ENCODE data around the gene MT1F.

MT1F gene

GRCh38 chr16:56647641-56648431 is 9.9 kb upstream of the MT1F start:
- no peak for DNase-seq (ENCODE audit: low read depth)
- TF ChIP-seq CTCF (conservative IDR thresholded peaks at IDR 0.05; ENCODE audit: low read length) = no peak
- H3K4me3 ChIP-seq (ENCODE audit: low read length) = no peak overlapping the region

- H3K4me3 ChIP-seq (ENCODE audit: low read length) = no peak overlapping the region
- no peak for DNase-seq (ENCODE audit: low read depth)
- no peak for TF ChIP-seq CTCF (conservative IDR thresholded peaks at IDR 0.05; ENCODE audit: low read length)
Observed at GRCh38 chr16:56649271-56649670, 8.5 kb upstream of the MT1F start.

GRCh38 chr16:56649820-56650219 is 7.9 kb upstream of the MT1F start:
- H3K4me3 ChIP-seq (ENCODE audit: low read length) = no peak overlapping the region
- no peak for DNase-seq (ENCODE audit: low read depth)
- no peak for TF ChIP-seq CTCF (conservative IDR thresholded peaks at IDR 0.05; ENCODE audit: low read length)

GRCh38 chr16:56651586-56651985 is 6.2 kb upstream of the MT1F start, which contains the start of gene MT1B:
TSS of gene MT1B (plus strand) at chr16:56651886. CDS start at chr16:56651954, 68 bp downstream.
- no peak for DNase-seq (ENCODE audit: low read depth)
- H3K4me3 ChIP-seq (ENCODE audit: low read length) = no peak within 1 kb of the TSS
- TF ChIP-seq CTCF (conservative IDR thresholded peaks at IDR 0.05; ENCODE audit: low read length) = no peak

GRCh38 chr16:56652600-56652999 is 5.2 kb upstream of the MT1F start:
- TF ChIP-seq CTCF (conservative IDR thresholded peaks at IDR 0.05; ENCODE audit: low read length) = no peak
- H3K4me3 ChIP-seq (ENCODE audit: low read length) = no peak overlapping the region
- DNase-seq (ENCODE audit: low read depth) = no peak

- TF ChIP-seq CTCF (conservative IDR thresholded peaks at IDR 0.05; ENCODE audit: low read length) = no peak
- no peak overlapping the region for H3K4me3 ChIP-seq (ENCODE audit: low read length)
- DNase-seq (ENCODE audit: low read depth) = no peak
Observed at GRCh38 chr16:56653218-56653617, 4.5 kb upstream of the MT1F start.

- H3K4me3 ChIP-seq (ENCODE audit: low read length) = peak overlapping the region; percentile 50
- DNase-seq (ENCODE audit: low read depth) = no peak
- no peak for TF ChIP-seq CTCF (conservative IDR thresholded peaks at IDR 0.05; ENCODE audit: low read length)
Observed at GRCh38 chr16:56658327-56658875, 642 bp downstream of the MT1F start.
